HG03280 (cell line): ENCODE data around the gene MSANTD2.

Source experiments
- ATAC-seq: cut with Tn5 transposase; IDR thresholded peaks from one replicate; pipeline ENCODE4 v1.9.1; 2021; ENCODE audit warnings: mild to moderate bottlenecking, moderate library complexity; ENCODE audit not compliant: unreplicated experiment

Gene MSANTD2

DNA sequence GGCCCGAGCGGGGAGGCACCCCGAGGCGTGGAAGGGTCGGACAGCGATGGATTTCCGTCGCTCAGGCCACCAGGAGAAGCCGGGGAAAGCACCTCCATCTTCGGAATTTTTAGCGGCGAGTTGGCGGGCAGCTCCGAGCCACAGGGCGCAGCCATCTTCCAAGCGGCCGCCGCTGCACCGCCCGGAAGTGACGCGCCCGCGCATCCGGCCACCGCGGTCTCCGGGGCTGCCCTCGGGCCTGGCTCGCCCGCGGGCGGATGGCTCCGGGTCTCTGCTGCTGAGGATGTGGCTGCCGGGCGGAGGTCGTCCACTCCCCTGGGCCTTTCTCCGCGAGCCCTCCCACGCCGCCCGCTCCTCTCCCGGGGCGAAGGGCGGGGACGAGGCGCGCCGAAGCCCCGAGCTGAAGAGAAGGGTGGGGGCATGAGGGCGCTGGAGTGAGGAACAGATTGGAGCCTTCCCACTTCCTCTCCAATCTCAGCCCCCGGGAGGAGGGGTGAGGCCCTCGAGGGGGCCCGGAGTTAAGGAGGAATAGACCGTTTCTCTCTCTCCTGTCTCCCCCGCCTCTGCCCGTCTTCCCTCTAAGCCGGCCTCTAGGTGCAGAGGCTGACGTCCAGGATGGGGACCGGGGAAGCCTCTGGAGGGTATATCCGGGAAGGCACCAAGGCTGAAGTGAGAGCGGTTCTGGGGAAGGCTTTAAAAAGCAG is at the start of gene MSANTD2:
Gene MSANTD2, minus strand, starts transcription at position 181 of the 704 bp plus-strand sequence. Its CDS starts 26 bp downstream, at position 155.
- peak; percentile 87 for ATAC-seq

DNA sequence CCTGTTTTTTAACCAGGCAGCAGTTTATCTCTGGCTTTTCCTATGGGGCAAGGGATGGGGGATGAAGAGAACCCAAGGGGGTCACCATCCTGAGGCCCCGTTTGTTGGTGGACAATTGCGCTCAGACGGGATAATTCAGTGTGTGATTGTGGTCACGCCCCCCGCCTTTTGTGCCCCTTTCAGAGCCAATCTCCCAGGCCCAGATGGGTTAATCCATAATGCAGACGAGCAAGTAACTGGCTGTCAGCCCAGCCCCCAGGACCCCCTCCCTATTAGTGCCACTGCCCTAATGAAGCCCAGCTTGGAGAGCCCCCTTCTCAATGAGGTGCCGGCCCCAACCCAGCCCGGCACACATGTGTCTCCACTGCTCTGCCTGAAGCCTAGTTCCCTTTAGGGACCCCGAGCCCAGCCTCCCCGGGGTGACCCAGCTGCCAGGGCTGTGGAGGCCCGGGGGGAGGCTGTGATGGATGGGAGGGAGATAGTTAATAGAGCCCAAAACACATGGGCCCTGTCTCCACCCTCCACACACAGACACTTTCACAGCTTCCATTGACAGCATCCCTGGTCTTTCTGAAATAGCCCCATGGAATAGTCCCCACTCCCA is 46.0 kb upstream of the MSANTD2 start:
- ATAC-seq, result no peak

DNA sequence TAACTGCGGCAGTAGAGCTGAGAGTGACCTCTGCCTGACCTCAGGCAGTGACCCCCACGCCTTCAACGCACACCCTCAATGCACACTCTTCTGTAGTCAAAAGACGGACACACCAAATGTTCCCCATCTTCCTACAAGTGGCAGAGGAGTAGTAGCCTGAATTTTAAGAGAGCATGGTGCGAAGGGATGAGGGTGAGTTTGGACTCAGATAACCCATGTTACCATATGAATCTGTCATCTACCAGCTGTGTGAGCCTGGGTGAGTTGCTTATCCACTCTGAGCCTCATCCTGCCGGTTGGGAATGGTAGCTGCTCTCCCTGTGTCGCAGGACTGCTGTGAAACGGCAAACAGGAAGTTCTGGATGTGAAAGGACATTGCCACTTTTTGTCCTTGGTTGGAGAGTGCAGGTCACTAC is 44.5 kb upstream of the MSANTD2 start:
- ATAC-seq, result no peak

DNA sequence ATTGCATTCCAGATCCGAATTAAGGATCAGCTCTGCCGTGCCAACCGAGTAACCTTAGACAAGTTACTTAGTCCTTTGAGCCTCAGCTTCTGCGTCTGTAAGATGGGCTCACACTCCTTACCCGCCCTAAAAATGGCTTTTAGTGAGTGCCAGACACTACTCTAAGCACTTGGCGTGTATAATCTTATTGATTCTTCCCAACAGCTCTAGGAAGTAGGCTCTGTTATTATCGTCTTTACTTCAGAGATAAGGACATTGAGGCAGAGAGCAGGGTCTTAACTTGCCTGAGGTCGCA is 43.4 kb upstream of the MSANTD2 start:
- ATAC-seq, result no peak

DNA sequence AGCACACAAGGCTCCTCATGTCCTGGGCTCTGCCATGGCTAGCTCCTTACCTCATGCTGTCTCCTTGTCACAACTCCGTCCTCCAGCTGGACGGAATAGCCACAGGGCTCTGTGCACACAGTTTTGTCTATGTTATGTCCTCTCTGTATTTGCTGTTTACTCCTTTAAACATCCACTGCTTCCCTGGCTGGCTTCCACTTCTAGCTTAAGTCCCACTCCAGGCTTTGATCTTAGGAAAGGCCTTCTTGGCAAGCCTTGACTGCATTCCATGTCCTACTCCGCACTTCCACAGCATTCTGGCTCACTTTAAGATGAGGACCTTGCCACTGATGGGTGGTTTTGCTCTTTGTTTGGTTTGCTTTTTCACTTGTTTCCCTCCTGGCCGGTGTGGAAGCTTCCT is 42.1 kb upstream of the MSANTD2 start:
- no peak for ATAC-seq

DNA sequence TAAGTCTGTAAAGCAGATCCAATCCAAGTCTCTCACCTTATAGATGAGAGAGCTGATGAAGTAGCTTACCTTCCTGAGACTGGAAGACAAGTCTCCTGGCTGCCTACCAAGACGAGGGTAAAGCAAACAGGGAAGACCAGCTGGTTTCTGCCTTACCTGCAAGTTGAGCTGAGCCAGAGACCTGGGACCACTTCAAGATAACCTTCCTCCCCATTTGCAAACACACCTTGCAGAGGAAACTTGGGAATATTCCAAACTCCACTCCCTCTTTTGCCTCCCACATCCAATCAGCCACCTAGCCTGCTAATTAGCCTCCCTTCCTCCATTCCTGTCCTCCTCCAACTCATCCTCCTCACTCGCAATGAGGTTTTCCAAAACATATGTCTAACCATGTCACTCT is 41.6 kb upstream of the MSANTD2 start:
- no peak for ATAC-seq

DNA sequence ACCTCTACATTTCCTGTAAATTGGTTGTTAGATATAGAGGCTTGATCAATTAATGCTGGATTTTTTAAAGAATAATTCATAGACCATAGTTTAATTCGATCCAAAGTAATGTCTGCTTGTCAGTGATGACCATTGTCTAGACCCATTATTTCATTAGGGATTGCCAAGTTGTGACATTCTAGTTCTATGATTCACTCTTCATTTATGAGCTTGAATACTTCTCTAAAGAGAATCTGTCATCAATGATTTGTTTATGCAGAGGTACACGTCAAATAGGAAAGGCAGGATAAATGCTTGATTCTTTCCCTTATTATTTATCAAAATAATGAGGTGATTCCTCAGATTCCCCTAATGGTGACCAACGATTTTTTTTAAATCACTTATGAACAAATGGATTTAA is 41.0 kb upstream of the MSANTD2 start:
- ATAC-seq, result no peak

DNA sequence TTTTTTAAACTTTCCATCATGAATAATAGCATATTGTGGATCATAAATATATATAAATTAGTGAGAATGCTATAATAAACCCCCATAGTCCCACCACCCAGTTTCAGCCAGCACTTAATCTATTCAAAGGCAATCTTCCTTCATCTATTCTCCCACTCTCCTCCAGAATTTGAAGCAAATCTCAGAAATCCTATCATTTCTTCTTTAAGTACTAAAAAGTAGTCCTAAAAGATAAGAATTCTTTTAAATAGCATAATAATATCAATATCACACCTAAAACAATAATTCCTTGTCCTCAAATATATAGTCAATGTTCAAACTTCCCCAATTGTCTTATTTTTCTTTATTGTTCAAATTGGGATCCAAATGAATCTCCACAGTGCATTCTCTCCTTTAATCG is 40.5 kb upstream of the MSANTD2 start:
- no peak for ATAC-seq

DNA sequence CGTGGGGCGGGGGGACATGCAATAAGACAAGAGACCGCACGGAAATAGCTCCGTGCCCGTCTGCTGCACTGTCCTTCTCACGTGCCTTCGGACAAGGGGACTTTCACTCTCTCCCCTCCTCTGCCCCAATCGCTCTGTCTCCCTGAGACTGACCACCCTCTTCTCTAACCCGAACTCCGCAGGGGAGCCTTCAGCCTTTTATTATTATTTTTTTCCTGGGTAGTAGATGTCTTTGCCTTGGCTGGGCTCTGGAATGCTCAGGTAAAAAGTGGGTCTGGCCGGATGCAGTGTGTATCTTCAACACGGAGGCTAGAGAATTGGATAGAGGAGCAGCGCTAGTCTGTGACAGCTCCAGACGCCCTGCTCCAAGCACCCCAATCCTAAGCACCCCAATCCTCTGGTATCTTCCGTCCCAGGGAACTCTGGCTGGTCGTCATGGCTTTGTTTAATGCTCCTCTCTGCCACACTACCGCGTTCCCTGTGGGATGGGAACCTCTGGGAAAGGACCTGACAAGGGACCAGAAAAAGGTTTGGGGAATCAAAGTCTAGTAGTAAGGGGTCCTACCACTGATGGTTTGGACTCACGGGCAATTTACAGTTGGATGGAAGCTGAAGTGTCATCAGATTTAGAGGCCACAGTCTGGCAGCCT is 39.9 kb upstream of the MSANTD2 start:
- ATAC-seq, result no peak

DNA sequence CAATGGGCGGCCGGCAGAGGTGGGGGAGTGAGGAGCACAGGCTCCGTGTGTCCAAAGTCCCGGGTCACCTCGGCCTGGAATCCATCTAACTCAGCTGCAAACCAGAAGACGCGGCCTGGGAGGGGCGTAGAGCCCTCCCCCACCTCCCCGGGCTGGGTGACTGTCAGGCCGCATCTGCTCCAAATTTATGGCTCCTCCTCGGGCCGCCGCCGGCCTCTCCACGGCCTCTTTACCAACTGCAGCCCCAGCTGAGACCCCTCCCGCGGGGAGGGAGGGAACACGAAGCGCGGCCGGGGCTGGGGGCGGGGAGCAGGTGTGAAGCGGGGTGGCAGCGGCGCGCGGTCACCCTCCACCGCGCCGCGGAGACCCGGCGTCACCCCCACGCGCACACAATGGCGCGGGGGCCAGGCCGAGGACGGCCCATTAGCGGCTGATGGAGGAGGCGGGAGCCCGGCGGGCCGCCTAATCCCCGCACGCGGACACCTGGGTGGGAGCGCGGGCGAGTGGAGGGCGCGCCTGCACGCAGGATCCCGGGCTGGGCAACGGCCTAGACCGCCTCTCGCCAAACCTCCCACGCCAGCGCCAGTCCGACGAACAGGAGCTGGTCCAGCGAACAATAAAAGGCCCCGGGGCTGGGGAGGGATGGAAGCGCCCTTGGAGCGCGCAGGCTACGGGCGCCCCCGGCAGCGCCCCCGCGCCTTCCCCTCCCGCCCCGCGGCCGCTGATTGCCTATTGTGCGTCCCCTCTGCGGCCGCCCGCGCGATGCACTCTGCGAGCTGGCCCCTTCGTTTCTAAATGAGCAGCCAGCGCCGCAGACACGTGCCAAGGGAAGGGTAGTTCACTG is 39.1 kb upstream of the MSANTD2 start:
- no peak for ATAC-seq

DNA sequence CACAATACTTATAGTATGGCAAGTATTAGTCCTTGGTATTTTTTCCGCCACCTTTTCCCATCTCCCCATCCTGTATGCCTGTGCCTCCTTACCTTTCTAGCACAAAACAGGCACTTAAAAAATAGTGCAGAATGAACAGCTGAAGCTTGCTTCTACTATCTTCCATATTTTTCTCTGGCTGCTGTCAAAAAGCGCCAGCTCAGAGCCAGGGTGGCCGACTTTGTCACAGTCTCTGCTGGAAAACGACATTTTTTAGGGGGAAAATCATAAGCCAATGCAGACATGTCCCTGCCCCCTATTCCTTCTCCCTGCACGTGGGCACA is 38.6 kb upstream of the MSANTD2 start:
- ATAC-seq, result no peak

DNA sequence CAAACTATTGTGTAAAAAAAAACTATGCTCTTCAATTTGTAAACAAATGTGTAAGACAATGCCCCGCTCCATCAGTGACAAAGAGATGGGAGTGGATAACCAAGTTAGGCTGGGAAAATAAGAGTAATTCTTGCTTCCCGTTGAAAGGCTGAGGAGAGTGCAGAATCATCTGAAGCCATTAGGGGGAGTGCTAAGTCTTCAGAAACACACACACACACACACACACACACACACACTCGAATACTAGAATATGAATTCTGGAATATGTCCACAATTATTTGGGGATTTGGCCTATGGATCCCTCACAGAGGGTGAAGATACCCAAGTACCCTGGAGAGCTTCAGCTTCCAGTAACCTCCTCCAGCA is 37.3 kb upstream of the MSANTD2 start:
- ATAC-seq, result peak; percentile 36

DNA sequence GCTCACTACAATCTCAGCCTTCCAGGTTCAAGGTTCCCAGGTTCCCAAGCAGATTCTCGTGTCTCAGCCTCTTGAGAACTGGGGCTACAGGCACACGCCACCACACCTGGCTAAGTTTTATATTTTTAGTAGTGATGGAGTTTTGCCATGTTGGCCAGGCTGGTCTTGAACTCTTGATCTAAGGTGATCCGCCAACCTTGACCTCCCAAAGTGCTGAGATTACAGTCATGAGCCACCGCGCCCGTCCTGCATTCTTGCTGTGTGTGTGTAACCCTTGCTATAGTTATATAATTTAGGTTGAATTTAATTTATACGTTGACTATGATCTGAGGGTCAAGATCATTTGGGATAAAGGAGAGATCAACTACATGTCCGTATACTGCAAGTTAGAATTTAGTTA is 35.7 kb upstream of the MSANTD2 start:
- ATAC-seq, result no peak

DNA sequence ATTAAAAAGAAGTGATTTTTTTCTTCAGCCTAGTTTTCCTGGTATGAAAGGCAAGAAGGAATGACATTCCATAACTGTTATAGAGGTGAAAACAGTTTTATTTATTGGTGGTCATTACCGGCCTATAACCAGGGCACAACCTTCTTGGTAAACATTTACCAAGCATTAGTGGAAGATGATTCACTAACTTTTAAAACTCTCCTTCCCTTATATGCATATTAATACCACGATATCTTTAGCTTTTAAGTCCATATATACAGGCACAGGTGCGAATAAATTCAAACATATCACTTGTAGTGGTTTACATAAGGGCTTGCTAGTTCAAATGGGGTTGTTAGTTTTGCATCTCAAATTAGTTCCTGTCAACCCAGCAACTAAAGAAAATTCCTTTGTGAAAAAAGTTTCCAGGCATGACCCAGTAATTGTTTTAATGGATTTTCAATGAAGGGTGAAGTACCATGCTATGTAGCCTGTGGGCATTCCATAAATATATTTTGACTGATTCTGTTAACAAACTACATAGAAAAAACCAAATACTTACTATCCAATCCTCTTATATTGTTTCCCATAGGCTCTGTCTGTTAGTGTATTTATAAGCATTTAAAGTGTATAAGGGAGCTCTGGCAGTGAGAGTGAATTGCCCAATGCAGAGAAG is 34.4 kb upstream of the MSANTD2 start:
- ATAC-seq, result no peak

DNA sequence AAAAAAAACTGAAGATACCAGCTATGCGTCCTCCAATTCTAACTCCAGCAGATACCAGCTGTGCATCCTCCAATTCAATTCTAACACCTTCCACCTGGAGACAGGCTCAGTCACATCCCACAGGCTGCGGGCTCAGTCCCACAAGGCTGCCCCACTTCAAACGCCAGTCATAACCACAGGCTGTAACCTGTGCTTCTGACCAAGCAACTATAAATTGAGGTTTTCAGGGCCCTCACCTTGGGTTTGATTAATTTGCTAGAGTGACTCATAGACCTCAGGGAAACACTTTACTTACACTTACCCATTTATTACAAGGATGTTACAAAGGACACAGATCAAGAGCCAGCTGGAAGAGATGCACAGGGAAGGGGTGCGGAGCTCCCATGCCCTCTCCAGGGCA is 32.4 kb upstream of the MSANTD2 start:
- ATAC-seq, result no peak

DNA sequence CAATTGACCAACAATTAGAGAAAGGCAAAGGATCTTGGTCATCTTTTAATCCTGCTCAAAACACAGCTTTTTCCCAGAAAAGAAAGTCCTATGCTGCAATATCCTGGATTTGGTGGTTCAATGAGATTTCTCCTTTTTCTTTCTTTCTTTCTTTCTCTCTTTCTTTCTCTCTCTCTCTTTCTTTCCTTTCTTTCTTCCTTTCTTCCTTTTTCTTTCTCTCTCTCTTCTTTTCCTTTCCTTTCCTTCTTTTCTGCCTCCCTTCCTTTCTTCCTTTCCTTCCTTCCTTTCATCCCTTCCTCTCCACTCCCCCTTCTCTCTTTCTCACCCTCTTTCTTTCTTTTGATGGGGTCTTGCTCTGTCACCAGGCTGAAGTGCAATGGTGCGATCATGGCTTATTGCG is 31.7 kb upstream of the MSANTD2 start:
- no peak for ATAC-seq

DNA sequence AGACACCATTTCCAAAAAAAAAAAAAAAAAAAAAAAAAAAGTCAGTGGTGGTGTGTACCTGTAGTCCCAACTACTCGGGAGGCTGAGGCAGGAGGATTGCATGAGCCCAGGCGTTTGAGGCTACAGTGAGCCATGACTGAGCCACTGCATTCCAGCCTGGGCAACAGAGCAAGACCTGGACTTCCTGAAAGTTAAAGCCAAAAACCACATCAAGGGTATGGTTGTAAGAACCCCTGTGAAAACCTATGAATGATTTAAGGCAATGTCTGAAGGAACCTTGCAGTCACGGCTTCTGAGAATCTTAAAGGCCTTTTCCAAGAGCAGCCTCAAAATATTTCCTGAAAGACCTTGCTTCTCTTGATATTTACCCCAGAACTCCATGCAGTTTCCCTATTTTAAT is 30.5 kb upstream of the MSANTD2 start:
- no peak for ATAC-seq

DNA sequence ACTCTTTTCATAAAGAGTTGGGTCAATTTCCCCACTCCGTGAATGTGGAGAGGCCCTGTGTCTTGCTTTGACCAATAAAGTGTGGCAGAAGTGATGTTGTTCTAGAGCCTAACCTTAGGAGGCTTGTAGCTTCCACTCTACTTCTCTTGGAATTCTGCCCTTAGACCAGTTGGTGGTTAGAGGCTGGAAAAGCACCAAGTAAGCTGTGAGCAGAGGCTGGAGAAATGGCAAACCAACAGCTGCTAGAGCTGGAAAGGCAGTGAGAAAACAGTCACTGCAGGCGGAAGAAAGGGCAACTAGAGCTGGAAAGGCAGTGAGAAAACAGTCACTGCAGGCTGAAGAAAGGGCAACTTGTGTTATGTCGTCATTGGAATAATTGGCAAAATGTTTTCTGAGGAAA is 29.8 kb upstream of the MSANTD2 start:
- no peak for ATAC-seq

DNA sequence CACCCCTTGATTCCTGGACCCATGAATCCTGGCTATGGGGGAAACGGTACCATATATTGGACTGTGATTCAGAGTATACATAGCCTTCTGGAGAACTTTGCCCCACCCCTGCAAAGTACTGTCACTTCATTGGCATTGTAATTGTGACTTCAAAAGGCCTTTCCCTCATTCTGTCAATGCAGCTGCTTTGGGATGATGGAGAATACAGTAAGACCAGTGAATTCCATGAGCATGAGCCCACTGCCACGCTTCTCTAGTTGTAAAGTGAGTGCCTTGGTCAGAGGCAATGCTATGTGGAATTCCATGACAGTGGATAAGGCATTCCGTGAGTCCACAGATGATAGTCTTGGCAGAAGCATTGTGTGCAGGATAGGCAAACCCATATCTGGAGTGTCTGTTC is 25.7 kb upstream of the MSANTD2 start:
- no peak for ATAC-seq

DNA sequence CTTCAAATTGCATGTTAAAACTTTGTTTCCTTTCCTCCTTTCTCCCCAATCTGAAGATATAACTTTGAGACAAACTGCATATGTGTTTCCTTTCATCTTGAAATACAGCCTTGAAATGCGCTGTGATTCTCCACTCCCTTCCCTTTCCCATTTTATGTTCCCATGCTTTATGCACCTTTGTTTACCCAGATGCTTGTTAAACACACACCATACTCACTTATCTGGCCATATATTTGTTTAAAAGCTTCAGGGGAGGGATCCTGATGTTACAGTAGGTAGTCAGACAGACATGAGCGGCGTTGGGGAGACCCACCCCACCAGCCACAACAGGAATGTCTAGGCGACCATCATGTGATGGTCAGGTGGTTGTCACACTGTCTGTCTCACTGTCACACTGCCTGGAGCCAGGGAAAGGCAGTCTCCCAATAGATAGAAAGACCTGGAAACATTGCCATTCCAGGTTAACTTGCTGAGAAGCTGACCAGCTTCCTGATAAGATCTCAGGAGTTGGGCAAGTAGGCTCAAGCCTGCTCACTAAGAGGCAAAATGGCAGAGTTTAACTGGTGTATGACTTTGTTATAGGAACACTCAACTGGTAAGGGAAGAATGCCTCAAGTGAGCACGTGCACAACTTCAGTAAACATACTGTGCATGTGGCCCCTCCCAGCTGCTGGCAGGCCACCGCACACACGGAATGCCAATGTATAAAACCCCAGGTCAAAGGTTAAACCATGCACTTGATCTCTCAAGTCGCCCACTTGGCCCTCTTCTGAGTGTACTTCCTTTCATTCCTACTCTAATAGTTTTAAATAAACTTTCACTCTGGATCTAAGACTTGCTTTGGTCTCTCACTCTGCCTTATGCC is 23.5 kb upstream of the MSANTD2 start:
- ATAC-seq, result no peak
